CD4-positive, alpha-beta T cell treated with Interleukin-4 for 1 hour (primary cell): ENCODE data around the gene PTCRA.
A peak's percentile ranks its signal among the peaks of the same experiment; 100 is the strongest.
"Not testable (repeated sequence)": the region's sequence is repeated elsewhere in the genome, so short reads cannot be mapped to it uniquely, and the experiment has no call there.

Experiments used
- DNase-seq, 2 donors: peaks; one replicate each; pipeline ENCODE4 v3.0.0-alpha.2; 2020 to 2022

PTCRA gene

DNA sequence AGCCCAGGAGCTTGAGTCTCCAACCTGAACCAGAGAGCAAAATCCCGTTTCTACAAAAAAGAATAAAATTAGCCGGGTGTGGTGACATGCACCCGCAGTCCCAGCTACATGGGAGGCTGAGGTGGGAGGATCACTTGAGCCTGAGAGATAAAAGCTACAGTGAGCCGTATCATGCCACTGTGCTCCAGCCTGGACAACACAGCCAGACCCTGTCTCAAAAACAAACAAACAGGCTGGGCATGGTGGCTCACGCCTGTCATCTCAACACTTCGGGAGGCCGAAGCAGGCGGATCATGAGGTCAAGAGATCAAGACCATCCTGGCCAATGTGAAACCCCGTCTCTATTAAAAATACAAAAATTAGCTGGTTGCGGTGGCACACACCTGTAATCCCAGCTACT, 11.4 kb upstream of the PTCRA start:
- DNase-seq, result no peak

DNA sequence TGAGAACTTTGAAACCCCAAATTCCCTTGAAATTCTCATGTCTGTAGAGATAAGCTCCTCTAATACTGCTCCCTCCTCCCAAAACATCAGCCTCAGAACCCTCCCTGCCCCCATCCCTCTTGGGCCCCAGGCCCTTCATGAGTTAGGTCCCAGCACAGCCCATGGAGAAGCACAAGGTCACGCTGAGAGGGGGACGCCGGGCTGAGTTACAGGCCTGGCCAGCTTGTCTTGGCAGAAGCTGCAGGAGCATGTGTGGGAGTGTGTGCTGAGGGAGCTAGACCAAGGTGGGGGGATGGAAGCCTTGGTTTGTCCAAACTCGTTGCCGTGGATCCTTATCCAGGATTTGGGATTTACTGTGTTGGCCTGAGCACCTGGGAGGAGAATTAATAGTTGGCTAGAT, 8.5 kb upstream of the PTCRA start:
- DNase-seq, result no peak

DNA sequence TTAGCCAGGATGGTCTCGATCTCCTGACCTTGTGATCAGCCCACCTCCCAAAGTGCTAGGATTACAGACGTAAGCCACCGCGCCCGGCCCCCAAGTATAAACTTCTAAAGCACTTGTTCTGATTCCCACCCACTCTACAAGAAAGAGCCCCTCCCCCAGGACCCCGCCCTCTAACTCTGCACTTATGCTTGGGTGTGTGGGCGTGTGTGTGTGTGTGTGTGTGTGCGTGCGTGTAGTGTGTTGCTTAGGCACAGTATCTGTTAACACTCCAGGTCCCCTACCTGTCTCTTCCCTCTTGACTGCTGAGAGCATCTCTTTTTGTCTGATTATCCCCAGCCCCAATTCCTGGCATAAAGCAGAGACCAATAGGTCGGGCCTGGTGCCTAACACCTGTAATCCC, 6.0 kb upstream of the PTCRA start:
- DNase-seq, result no peak

- no peak for DNase-seq
These were observed 4.5 kb upstream of the PTCRA start for GRCh38 chr6:42911171-42912021.

GRCh38 chr6:42914546-42914945, 1.3 kb upstream of the PTCRA start:
- DNase-seq, result no peak

DNA sequence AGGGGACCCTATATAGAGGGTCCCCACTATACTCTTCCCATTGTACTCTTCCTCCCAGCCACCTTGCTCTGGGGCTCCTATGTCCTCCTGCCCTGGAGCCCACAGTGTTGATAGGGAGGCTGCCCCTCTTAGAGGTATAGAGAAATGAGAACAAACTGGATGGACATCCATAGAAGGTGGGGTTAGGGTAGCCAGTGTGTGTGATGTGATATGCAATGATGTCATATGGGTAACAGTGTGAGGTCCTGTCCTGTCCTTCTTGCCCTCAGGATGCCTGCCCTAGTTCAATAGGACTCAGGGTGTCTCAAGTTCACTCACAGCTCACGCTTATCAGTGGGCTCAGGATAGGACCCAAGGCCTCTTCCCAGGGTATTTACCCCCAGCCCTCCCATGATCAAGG, 435 bp downstream of the PTCRA start:
- DNase-seq, result no peak

DNA sequence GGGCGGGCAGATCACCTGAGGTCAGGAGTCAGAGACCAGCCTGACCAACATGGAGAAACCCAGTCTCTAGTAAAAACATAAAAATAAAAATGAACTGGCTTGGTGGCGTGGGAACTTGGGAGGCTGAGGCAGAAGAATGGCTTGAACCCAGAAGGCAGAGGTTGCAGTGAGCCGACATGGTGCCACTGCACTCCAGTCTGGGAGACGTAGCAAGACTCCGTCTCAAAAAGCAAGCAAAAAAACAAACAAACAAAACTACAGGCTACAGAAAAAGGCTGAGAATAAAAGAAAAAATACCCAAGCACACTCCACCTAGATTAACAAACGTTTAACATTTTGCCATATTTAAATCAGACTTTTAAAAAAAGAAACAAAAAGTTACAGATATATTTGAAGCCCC, 5.9 kb downstream of the PTCRA start:
- DNase-seq, result no peak

GRCh38 chr6:42923666-42924065, 7.8 kb downstream of the PTCRA start:
- no peak for DNase-seq

DNA sequence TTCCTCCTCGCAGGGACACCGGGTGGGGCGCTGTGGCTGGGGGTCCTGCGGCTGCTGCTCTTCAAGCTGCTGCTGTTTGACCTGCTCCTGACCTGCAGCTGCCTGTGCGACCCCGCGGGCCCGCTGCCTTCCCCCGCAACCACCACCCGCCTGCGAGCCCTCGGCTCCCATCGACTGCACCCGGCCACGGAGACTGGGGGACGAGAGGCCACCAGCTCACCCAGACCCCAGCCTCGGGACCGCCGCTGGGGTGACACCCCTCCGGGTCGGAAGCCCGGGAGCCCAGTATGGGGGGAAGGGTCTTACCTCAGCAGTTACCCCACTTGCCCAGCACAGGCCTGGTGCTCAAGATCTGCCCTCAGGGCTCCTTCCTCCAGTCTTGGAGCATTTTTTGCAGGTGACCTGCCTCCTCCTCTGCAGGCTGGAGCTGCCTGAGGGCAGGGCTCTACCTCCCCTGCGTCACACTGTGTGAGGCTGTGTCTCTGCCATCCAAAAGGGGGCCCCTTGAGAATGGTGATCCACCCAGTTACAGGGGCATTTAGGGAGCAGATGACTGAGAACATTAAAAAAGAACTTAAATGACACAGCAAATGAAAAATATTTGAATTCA, 9.5 kb downstream of the PTCRA start:
- no peak for DNase-seq

DNA sequence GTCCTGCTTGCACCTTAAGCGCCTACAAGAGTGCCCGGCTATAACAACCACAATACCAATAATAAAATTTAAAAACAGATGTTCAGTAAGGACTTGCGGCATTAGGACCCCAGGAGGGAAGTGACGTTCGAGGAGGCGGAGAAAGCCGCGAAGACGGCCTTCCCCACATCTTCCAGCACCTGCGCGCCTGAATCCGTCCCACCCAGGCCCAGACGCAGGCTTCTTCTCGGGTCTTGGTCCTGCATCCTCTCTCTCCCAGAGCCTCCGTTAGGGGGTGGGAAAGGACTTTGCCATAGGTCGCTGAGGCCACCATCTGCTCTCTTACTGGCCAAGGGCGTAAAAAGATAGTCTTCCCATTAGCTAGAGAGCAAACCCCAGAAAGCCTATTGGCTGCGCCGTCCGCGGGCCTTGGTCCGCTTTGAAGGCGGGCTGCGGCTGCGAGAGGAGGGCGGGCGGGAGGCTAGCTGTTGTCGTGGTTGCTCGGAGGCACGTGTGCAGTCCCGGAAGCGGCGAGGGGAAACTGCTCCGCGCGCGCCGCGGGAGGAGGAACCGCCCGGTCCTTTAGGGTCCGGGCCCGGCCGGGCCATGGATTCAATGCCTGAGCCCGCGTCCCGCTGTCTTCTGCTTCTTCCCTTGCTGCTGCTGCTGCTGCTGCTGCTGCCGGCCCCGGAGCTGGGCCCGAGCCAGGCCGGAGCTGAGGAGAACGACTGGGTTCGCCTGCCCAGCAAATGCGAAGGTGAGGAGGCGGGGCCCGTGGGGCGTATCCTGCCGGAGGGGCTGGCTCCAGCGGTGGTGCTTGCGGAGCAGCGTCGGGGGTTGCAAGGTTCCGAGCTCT, 13.3 kb downstream of the PTCRA start, which contains the start of gene CNPY3:
Gene CNPY3 (plus strand): TSS at position 495 of the 835 bp plus-strand sequence. CDS start 91 bp downstream, at position 586.
- DNase-seq, result peak; percentile 95 to 96

- peak; percentile 68 to 71 for DNase-seq
These were observed 14.0 kb downstream of the PTCRA start for GRCh38 chr6:42929821-42930360.

DNA sequence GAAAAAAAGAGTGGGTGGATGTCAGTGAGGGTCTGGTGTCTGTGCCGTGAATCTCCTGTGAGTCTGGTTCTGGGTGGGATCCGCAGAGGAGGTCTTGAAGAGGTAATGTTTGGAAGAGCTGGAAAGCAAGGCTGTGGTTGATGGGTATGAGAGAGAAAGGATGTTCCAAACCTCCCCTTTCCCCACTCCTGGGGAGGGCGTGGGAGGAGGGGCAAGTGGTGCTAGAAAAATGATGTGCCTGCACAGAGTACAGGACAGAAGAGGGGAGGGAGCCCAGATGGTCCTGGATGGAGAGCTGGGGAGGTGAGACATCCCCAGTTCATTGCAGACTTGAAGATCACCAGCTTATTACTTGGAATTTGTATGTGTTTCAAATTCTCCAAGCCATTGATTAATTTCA, 16.6 kb downstream of the PTCRA start:
- DNase-seq, result no peak

DNA sequence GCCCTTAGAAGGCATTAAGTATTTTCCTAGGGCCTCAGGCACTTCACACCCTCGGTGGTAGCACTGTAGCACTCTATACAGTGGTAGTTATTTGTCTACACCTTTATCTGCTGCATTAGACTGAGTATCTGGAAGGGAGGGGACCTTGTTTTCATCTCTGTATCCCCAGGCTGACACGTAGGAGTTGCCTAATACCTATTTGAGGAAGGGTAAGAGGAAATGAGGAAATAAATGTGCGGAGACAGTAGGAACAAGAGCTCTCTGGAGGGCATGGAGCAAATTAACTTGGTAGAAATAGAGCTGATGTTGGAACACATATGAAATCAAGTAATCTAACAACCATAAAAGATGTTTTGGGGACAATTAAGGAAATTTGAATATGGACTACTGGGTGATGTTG, 17.4 kb downstream of the PTCRA start:
- DNase-seq, result no peak

- DNase-seq, result no peak
These were observed 19.5 kb downstream of the PTCRA start for GRCh38 chr6:42935322-42935721.

- no peak for DNase-seq
These were observed 20.5 kb downstream of the PTCRA start for GRCh38 chr6:42936398-42936797.

DNA sequence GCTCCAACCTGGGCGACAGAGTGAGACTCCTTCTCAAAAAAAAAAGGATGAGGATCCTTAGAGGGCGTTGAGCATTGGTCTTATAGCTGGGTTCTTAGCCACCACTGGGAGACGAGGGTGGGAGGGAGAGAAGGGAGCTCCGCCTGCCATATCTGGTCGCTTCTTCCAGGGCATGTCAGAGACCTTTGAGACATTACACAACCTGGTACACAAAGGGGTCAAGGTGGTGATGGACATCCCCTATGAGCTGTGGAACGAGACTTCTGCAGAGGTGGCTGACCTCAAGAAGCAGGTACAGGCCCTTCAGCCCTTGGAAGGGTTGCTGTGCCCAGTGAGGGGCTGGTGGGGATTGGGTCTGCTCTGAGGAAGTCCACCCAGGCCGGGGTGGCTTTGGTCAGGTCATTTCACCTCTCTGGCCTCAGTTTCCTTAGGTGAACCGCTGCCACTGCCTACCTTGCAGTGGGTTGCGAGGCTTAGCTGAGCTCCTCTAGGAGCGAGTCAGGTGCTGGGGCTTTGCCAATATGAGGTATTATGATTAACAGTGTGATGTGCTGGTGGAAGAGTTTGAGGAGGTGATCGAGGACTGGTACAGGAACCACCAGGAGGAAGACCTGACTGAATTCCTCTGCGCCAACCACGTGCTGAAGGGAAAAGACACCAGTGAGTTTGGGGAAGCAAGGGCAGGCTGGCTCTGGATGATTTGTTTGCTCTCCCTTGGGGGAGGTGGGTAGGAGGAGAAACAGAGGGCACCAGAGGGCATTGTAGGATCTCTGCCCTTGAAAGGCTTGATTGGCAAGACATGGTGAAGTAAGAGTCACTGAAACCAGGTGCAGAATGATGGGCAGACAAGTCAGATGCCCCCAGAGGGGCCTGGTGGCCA, 21.9 kb downstream of the PTCRA start:
- DNase-seq, result no peak

DNA sequence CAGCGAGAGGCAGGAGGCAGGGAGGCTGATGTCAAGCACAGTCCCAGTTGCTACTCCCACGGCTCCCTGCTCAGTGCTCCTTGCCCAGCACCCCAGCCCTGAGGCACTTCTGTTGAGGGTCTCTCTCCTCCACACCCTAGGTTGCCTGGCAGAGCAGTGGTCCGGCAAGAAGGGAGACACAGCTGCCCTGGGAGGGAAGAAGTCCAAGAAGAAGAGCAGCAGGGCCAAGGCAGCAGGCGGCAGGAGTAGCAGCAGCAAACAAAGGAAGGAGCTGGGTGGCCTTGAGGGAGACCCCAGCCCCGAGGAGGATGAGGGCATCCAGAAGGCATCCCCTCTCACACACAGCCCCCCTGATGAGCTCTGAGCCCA, 22.6 kb downstream of the PTCRA start:
- DNase-seq, result no peak

GRCh38 chr6:42938987-42939809, 23.3 kb downstream of the PTCRA start:
- no peak for DNase-seq

DNA sequence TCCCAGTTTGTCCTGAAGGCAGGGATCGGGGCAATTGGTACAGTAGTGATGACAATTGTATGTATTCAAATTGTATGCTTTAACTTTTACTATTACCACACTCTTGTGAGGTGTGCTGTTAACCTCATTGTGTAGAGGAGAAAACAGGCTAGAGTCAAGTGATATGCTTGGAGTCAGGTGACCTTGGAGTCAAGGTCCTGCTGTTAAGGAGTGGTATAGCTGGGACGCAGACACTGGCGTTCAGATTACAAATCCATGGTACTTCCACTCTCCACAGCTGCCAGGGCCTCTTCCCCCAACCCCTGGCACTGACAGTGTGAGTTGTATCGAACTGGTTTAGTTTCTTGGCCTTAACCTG, 23.9 kb downstream of the PTCRA start:
- no peak for DNase-seq

DNA sequence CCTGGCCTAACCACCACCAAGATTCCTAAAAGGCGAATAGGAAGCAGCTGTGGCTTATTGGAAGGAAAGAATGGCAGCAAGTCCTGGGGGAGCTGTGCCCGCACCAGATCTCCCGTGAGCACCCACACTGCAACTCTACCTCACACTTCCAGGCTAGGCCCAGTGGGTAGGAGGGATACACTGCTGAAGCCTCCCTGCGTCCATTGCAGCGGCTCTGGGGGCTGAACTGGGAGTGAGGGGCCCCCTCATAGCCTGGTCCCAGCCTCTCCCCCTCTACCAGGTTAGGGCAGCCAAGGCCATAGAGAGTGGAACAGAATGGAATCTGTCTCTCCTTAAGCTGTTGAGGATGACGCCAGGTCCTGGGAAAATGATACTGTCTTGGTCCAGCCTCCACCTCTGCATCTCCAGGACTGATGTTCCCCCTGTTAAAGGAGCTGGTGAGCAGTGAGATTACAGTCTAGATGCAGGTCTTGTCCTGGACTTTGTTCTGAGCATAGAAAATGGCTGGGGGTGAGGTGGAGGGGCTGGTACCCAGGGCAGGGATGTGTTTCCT, 24.7 kb downstream of the PTCRA start:
- no peak for DNase-seq

GRCh38 chr6:42941356-42941755, 25.5 kb downstream of the PTCRA start:
- not testable (repeated sequence) for DNase-seq
